ENCODE data around the gene ARHGEF19.
"Not testable (repeated sequence)": the region's sequence is repeated elsewhere in the genome, so short reads cannot be mapped to it uniquely, and the experiment has no call there.

The ARHGEF19 gene

GRCh38 chr1:16183179-16183578 is 29.3 kb downstream of the ARHGEF19 start:
- no peak for DNase-seq (ENCODE audit: low read depth, low spot score)

GRCh38 chr1:16181887-16182719 is 30.3 kb downstream of the ARHGEF19 start:
- DNase-seq (ENCODE audit: low read depth, low spot score) = peak; percentile 69

- no peak for DNase-seq (ENCODE audit: low read depth, low spot score)
Measured at GRCh38 chr1:16180291-16180824, 32.1 kb downstream of the ARHGEF19 start.

- DNase-seq (ENCODE audit: low read depth, low spot score) = no peak
Measured at GRCh38 chr1:16178596-16179497, 33.6 kb downstream of the ARHGEF19 start.

GRCh38 chr1:16177306-16177705 is 35.1 kb downstream of the ARHGEF19 start:
- DNase-seq (ENCODE audit: low read depth, low spot score) = no peak

- DNase-seq (ENCODE audit: low read depth, low spot score) = no peak
Measured at GRCh38 chr1:16176653-16177052, 35.8 kb downstream of the ARHGEF19 start.

GRCh38 chr1:16175610-16176553 is 36.6 kb downstream of the ARHGEF19 start:
- no peak for DNase-seq (ENCODE audit: low read depth, low spot score)

GRCh38 chr1:16174886-16175598 is 37.4 kb downstream of the ARHGEF19 start:
- DNase-seq (ENCODE audit: low read depth, low spot score) = no peak

- DNase-seq (ENCODE audit: low read depth, low spot score) = no peak
Measured at GRCh38 chr1:16174261-16174868, 38.1 kb downstream of the ARHGEF19 start.

- DNase-seq (ENCODE audit: low read depth, low spot score) = no peak
Measured at GRCh38 chr1:16173447-16174260, 38.8 kb downstream of the ARHGEF19 start.

- DNase-seq (ENCODE audit: low read depth, low spot score) = no peak
Measured at GRCh38 chr1:16172964-16173446, 39.4 kb downstream of the ARHGEF19 start.

GRCh38 chr1:16172218-16172830 is 40.1 kb downstream of the ARHGEF19 start:
- no peak for DNase-seq (ENCODE audit: low read depth, low spot score)

- DNase-seq (ENCODE audit: low read depth, low spot score) = no peak
Measured at GRCh38 chr1:16171314-16172151, 40.9 kb downstream of the ARHGEF19 start.

- no peak for DNase-seq (ENCODE audit: low read depth, low spot score)
Measured at GRCh38 chr1:16170283-16170673, 42.2 kb downstream of the ARHGEF19 start.

GRCh38 chr1:16168622-16169360 is 43.7 kb downstream of the ARHGEF19 start:
- no peak for DNase-seq (ENCODE audit: low read depth, low spot score)

- DNase-seq (ENCODE audit: low read depth, low spot score) = not testable (repeated sequence)
Measured at GRCh38 chr1:16168144-16168495, 44.3 kb downstream of the ARHGEF19 start.
